ACC112 (cell line): Measurements from ENCODE around the gene NISCH.
"Not testable (repeated sequence)": the region's sequence is repeated elsewhere in the genome, so short reads cannot be mapped to it uniquely, and the experiment has no call there.

Source experiments
- H2AFZ ChIP-seq: fragments of 200-600 bp; sonication (generic); one replicate; pipeline ENCODE4 v1.6.0; 2017; ENCODE audit warnings: antibody characterized with exemption, low read length; ENCODE audit not compliant: unreplicated experiment
- H3K27ac ChIP-seq: fragments of 200-600 bp; sonication (generic); 2 replicates; pipeline ENCODE4 v1.5.1; 2014; ENCODE audit warnings: low read depth, mild to moderate bottlenecking, antibody characterized with exemption, low read length, moderate library complexity
- H3K27me3 ChIP-seq: fragments of 200-600 bp; sonication (generic); 2 replicates; pipeline ENCODE4 v1.6.1; 2014; ENCODE audit warnings: mild to moderate bottlenecking, antibody characterized with exemption, low read length, moderate library complexity, mixed read lengths; ENCODE audit not compliant: insufficient read depth
- H3K36me3 ChIP-seq: fragments of 200-600 bp; sonication (generic); 2 replicates; pipeline ENCODE4 v1.6.1; 2016; ENCODE audit warnings: mild to moderate bottlenecking, antibody characterized with exemption, low read length, moderate library complexity, mixed read lengths; ENCODE audit not compliant: insufficient read depth
- H3K4me1 ChIP-seq: fragments of 200-600 bp; sonication (generic); one replicate; pipeline ENCODE4 v1.6.1; 2016; ENCODE audit warnings: low read length, mixed read lengths; ENCODE audit not compliant: insufficient read depth, unreplicated experiment, control insufficient read depth
- H3K4me3 ChIP-seq: fragments of 200-600 bp; sonication (generic); 2 replicates; pipeline ENCODE4 v1.5.1; 2014; ENCODE audit warnings: mild to moderate bottlenecking, low read depth, low read length
- H3K79me2 ChIP-seq: fragments of 200-600 bp; sonication (generic); one replicate; pipeline ENCODE4 v1.6.0; 2016; ENCODE audit warnings: low read length; ENCODE audit not compliant: control insufficient read depth, unreplicated experiment, insufficient read depth

The NISCH gene

GRCh38 chr3:52524752-52525679 lies 69.6 kb downstream of the NISCH start:
- Histone ChIP-seq H3K27ac (no peak overlapping the region), H3K36me3 (peaks cover 5% of the 10 kb centered on the region; the same call in 1 of the 2 replicates), H3K27me3 (no peaks in the 10 kb centered on the region)

GRCh38 chr3:52525680-52526561 lies 70.5 kb downstream of the NISCH start:
- Histone ChIP-seq H3K79me2 (peaks cover 20% of the 10 kb centered on the region), H3K27me3 (no peaks in the 10 kb centered on the region), H3K4me3 (no peak overlapping the region), H2AFZ (no peak overlapping the region), H3K4me1 (peaks cover 20% of the 10 kb centered on the region), H3K27ac (no peak overlapping the region), H3K36me3 (peaks cover 5% of the 10 kb centered on the region; the same call in 1 of the 2 replicates)

More at GRCh38 chr3:52524752-52525679, 69.6 kb downstream of the NISCH start:
- Histone ChIP-seq H2AFZ (no peak overlapping the region), H3K4me3 (no peak overlapping the region), H3K79me2 (peaks cover 11% of the 10 kb centered on the region), H3K4me1 (peaks cover 13% of the 10 kb centered on the region)

DNA sequence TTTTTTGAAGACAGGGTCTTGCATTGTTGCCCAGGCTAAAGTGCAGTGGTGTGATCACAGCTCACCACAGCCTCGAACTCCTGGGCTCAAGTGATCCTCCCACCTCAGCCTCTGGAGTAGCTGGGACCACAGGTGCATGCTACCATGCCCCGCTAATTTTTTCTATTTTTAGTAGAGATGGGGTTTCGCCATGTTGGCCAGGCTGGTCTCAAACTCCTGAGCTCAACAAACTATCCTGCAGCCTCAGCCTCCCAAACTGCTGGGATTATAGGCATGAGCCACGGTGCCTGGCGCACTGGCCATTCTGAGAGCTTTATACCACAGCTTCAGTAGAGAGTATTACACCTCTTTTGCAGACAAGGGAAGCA lies 71.3 kb downstream of the NISCH start:
- not testable (repeated sequence) for H3K4me3 ChIP-seq, H2AFZ ChIP-seq, H3K27me3 ChIP-seq, H3K36me3 ChIP-seq, H3K27ac ChIP-seq
- peaks cover 27% of the 10 kb centered on the region for H3K4me1 ChIP-seq
- peaks cover 27% of the 10 kb centered on the region for H3K79me2 ChIP-seq

GRCh38 chr3:52527039-52527731 lies 71.8 kb downstream of the NISCH start:
- Histone ChIP-seq H3K36me3 (peaks cover 5% of the 10 kb centered on the region; the same call in 1 of the 2 replicates), H3K4me1 (peaks cover 33% of the 10 kb centered on the region), H3K27ac (no peak overlapping the region), H3K79me2 (peaks cover 33% of the 10 kb centered on the region), H2AFZ (no peak overlapping the region), H3K4me3 (no peak overlapping the region), H3K27me3 (no peaks in the 10 kb centered on the region)

DNA sequence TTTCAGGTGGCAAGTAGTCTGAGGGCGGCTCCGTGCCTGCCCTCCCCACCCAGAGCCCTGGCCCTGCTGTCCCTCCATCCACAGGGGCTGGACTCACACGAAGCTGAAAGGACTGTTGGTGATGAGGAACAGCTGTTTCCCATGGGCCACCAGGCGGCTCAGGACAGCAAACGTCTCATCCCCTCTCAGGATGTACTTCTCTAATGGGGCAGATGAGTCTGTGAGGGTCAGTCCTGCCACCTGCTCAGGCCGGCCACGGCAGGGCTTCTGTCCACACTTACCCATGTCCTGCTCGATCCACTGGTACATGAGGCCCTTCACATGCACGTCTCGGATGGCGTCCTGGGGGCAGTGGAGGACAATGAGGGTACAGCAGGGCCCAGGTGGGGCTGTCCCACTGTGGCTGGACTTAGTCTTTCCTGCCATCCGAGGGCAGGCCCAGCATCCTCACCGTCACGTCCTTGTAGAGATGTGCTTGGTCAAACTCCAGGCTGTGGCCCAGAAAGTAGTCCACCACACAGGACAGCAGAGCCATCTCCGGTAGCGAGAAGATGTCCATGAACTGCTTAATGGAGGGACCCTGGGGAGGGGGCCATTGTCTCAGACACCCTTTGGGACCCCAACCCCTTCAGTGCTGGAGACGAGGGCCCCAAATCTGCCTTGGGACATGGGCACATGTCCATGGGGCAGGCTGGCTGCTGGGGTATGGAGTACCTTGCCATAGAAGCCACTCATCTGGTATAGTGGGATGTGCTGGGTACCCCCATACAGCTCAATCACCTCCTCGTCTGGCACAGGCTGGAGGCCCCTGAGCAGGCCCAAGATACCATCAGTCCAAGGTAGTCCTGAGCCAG lies 72.6 kb downstream of the NISCH start:
- Histone ChIP-seq H3K27me3 (no peaks in the 10 kb centered on the region), H3K4me1 (peaks cover 36% of the 10 kb centered on the region)

DNA sequence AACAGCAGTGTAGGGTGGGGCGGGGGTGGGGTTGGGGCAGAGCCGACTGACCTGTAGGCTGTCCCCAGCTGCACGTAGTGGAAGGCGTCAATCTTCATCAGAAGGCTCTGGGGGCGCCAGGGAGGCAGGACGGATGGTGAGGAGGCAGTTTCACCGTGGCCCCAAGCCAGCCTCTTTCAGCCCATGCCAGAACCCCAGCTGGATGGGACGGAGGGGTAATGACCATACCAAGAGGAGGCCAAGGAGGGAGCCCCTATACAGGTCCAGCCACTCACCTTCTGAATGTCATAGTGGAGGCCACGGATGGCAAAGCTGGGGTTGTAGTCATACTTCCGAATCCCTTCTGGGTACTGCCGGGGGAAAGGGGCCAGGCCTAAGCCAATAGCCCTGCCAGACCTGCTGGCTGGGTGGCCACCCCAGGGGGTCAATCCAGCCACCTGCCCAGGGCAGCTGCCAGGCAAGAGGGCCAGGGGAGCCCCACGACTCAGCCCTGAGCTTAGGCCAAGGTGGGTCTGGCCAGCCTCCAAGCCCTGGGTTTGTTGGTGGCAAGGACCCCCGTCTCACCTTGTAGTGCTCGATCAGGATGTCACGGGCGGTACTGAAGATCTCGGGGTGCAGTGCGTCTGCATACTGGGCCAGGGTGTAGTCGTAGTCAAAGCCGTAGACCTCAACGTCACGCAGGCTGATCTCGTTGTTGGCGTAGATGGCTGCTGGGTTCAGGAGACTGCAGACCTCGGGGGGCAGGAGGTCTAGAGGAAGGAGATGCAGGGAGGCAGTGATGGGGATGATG lies 73.4 kb downstream of the NISCH start:
- H3K4me3 ChIP-seq: no peak overlapping the region
- peaks cover 36% of the 10 kb centered on the region for H3K4me1 ChIP-seq
- H3K79me2 ChIP-seq: peaks cover 42% of the 10 kb centered on the region
- no peak overlapping the region for H3K27ac ChIP-seq
- H3K36me3 ChIP-seq: peaks cover 5% of the 10 kb centered on the region; the same call in 1 of the 2 replicates
- H2AFZ ChIP-seq: no peak overlapping the region
- H3K27me3 ChIP-seq: no peaks in the 10 kb centered on the region

More for the DNA sequence above, 72.6 kb downstream of the NISCH start:
- Histone ChIP-seq H3K27ac (no peak overlapping the region), H3K4me3 (no peak overlapping the region), H3K36me3 (peaks cover 5% of the 10 kb centered on the region; the same call in 1 of the 2 replicates), H2AFZ (no peak overlapping the region), H3K79me2 (peaks cover 41% of the 10 kb centered on the region)

DNA sequence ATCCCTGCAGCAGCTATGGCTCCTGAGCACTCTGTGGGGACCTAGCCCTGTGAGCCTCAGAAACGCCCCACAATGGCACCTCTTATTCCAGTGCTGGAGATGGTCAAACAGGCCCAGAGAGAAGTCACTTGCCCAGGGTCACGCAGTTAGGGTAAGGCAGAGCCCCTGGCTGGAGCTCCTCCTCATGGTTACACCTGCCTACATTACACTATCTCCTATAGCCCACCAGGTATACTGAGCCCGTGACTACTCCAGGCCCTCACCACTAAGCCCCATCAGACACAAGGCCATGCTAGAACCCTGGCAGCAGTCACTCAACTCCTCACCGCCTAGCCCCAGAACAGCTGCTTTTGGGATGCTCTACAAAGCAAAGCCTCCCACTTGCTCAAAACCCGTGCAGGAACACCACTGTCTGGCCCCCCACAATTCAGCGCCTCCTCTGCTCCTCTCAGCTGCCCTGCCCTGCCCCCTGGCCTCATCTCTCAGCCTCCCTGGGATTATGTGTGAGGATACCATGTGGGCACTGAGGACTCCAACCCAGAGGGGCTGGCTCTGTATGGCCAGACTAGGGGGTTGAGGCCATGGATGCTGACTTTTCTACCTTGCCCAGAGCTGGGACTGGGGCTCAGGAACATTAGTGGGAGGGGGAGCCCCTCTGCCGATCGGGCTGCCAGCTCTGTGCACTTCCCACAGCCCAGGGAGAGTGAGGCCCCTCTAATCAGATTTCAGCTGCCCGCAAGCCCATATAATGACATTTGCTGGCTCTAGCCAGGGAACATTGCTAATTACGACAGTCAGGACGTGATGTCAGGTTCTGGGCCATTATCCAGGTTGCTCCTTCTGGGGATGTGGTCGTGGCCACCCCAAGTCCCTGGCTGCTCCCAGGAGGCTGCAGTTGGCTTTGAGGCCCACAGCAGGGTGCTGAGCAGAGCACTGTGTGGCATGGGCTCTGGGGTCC lies 74.3 kb downstream of the NISCH start:
- Histone ChIP-seq H3K27me3 (no peaks in the 10 kb centered on the region), H3K4me1 (peaks cover 36% of the 10 kb centered on the region), H2AFZ (no peak overlapping the region), H3K4me3 (no peak overlapping the region), H3K79me2 (peaks cover 42% of the 10 kb centered on the region), H3K27ac (no peak overlapping the region), H3K36me3 (peaks cover 5% of the 10 kb centered on the region; the same call in 1 of the 2 replicates)

GRCh38 chr3:52530918-52531826 lies 75.8 kb downstream of the NISCH start:
- peaks cover 5% of the 10 kb centered on the region; the same call in 1 of the 2 replicates for H3K36me3 ChIP-seq
- H3K27me3 ChIP-seq: no peaks in the 10 kb centered on the region
- peaks cover 47% of the 10 kb centered on the region for H3K79me2 ChIP-seq
- peaks cover 47% of the 10 kb centered on the region for H3K4me1 ChIP-seq
- no peak overlapping the region for H2AFZ ChIP-seq
- no peak overlapping the region for H3K27ac ChIP-seq
- H3K4me3 ChIP-seq: peak overlapping the region; percentile 83; the same call in 1 of the 2 replicates
